IMR-90 (cell line): Measurements from ENCODE around the gene MEGF11. TPM values are rescaled to one million over a fixed set of nuclear protein-coding genes. Genes with fewer than 3 reads are reported as not detected.

ENCODE experiments used
- ATAC-seq: fragments of 200-7000 bp; cut with Tn5 transposase; 2 replicates; pipeline ENCODE4 v1.9.1; 2020; ENCODE audit warnings: low read depth, mild to moderate bottlenecking, moderate library complexity
- BruUV-seq: library from RNA; stranded (reverse); fragments of 400-500 nt; replicated peaks from 2 replicates; lab custom pipeline; 2021; lab: Mats Ljungman, UMichigan
- CTCF ChIA-PET: fragments of 300-600 bp; formaldehyde crosslinking; extraction: SDS; loops from one replicate; lab custom pipeline; 2021; ENCODE audit warnings: antibody characterized with exemption; lab: Yijun Ruan, JAX
- POLR2A ChIA-PET: fragments of 300-600 bp; sonication (Branson Sonifier 250); formaldehyde crosslinking; loops from one replicate; lab custom pipeline; 2022; ENCODE audit warnings: antibody characterized with exemption; ENCODE audit not compliant: unreplicated experiment; lab: Charles Lee
- DNase-seq: peaks from one replicate; pipeline ENCODE4 v3.0.0; 2013
- H2AFZ ChIP-seq: replicated peaks from 2 replicates; pipeline ENCODE3; 2013; ENCODE audit warnings: low read length, mild to moderate bottlenecking; ENCODE audit not compliant: poor library complexity
- H2AK5ac ChIP-seq: 2 replicates; pipeline ENCODE4 v1.6.1; 2013; ENCODE audit warnings: low read depth, low read length, inconsistent platforms
- H2AK9ac ChIP-seq: replicated peaks from 2 replicates; pipeline ENCODE3; 2013; ENCODE audit warnings: mild to moderate bottlenecking, low read depth, low read length, moderate library complexity; ENCODE audit not compliant: poor library complexity
- H2BK120ac ChIP-seq: 2 replicates; pipeline ENCODE4 v1.6.1; 2013; ENCODE audit warnings: low read depth, low read length, inconsistent platforms
- H2BK15ac ChIP-seq: 3 replicates; pipeline ENCODE4 v1.6.1; 2013; ENCODE audit warnings: low read depth, low read length, inconsistent platforms
- H2BK20ac ChIP-seq: 2 replicates; pipeline ENCODE4 v1.6.1; 2013; ENCODE audit warnings: low read depth, mild to moderate bottlenecking, inconsistent platforms, low read length, moderate library complexity
- H2BK5ac ChIP-seq: 2 replicates; pipeline ENCODE4 v1.6.1; 2013; ENCODE audit warnings: mild to moderate bottlenecking, low read depth, low read length, inconsistent platforms; ENCODE audit not compliant: poor library complexity, severe bottlenecking
- H3K14ac ChIP-seq: replicated peaks from 2 replicates; pipeline ENCODE4 v1.6.1; 2013; ENCODE audit warnings: low read depth, low read length, inconsistent platforms
- H3K18ac ChIP-seq: 2 replicates; pipeline ENCODE4 v1.6.1; 2013; ENCODE audit warnings: low read depth, low read length, control low read depth
- H3K23ac ChIP-seq: 2 replicates; pipeline ENCODE4 v1.6.1; 2013; ENCODE audit warnings: low read depth, low read length, inconsistent platforms
- H3K27ac ChIP-seq: 2 replicates; pipeline ENCODE4 v1.5.1; 2013; ENCODE audit warnings: mild to moderate bottlenecking, control low read depth, low read length; ENCODE audit not compliant: insufficient read depth
- H3K27me3 ChIP-seq: 2 replicates; pipeline ENCODE4 v1.6.1; 2013; ENCODE audit warnings: low read length; ENCODE audit not compliant: control insufficient read depth, insufficient read depth
- H3K36me3 ChIP-seq: 2 replicates; pipeline ENCODE4 v1.6.1; 2013; ENCODE audit warnings: low read length, mixed read lengths; ENCODE audit not compliant: control insufficient read depth, insufficient read depth
- H3K4ac ChIP-seq: 2 replicates; pipeline ENCODE4 v1.6.1; 2013; ENCODE audit warnings: low read depth, low read length, inconsistent platforms
- H3K4me1 ChIP-seq: 2 replicates; pipeline ENCODE4 v1.6.1; 2013; ENCODE audit warnings: low read length, mixed read lengths; ENCODE audit not compliant: control insufficient read depth, insufficient read depth
- H3K4me2 ChIP-seq: 2 replicates; pipeline ENCODE4 v1.6.1; 2013; ENCODE audit warnings: low read depth, mild to moderate bottlenecking, control low read depth, low read length, moderate library complexity
- H3K4me3 ChIP-seq: 2 replicates; pipeline ENCODE4 v1.5.1; 2013; ENCODE audit warnings: low read depth, mild to moderate bottlenecking, control low read depth, low read length, moderate library complexity; ENCODE audit not compliant: insufficient read depth
- H3K56ac ChIP-seq: 2 replicates; pipeline ENCODE4 v1.6.1; 2013; ENCODE audit warnings: low read length, inconsistent platforms; ENCODE audit not compliant: insufficient read depth; ENCODE audit errors: extremely low read depth
- H3K79me1 ChIP-seq, 2 experiments: 2 replicates each; pipeline ENCODE4 v1.6.1; 2013; ENCODE audit warnings: low read length in 2 of 2, inconsistent platforms in 1 of 2, low read depth in 1 of 2
- H3K9ac ChIP-seq: 2 replicates; pipeline ENCODE4 v1.6.1; 2013; ENCODE audit warnings: low read depth, low read length, control low read depth
- H3K9me1 ChIP-seq: 2 replicates; pipeline ENCODE4 v1.6.1; 2013; ENCODE audit warnings: low read length, inconsistent platforms; ENCODE audit not compliant: insufficient read depth
- H3K9me3 ChIP-seq: 2 replicates; pipeline ENCODE4 v1.6.1; 2013; ENCODE audit warnings: low read length; ENCODE audit not compliant: control insufficient read depth, insufficient read depth
- H4K20me1 ChIP-seq: 2 replicates; pipeline ENCODE4 v1.6.1; 2013; ENCODE audit warnings: low read length, inconsistent platforms; ENCODE audit not compliant: insufficient read depth
- H4K5ac ChIP-seq: 2 replicates; pipeline ENCODE4 v1.6.1; 2013; ENCODE audit warnings: mild to moderate bottlenecking, low read depth, low read length, control low read depth
- H4K8ac ChIP-seq, 2 experiments: 2 replicates each; pipeline ENCODE4 v1.6.1; 2013; ENCODE audit warnings: low read depth in 2 of 2, low read length in 2 of 2, control low read depth in 1 of 2, inconsistent platforms in 1 of 2
- H4K91ac ChIP-seq: 2 replicates; pipeline ENCODE4 v1.6.1; 2013; ENCODE audit warnings: low read depth, low read length, inconsistent platforms; ENCODE audit not compliant: insufficient read depth
- CEBPB ChIP-seq: IDR thresholded peaks from 2 replicates; pipeline ENCODE4 v1.6.1; 2012; ENCODE audit warnings: low read depth, low read length, improper control_type of control experiment
- MAFK ChIP-seq: IDR thresholded peaks from 2 replicates; pipeline ENCODE4 v1.6.1; 2012; ENCODE audit warnings: low read depth, low read length, improper control_type of control experiment
- MAZ ChIP-seq: IDR thresholded peaks from 2 replicates; pipeline ENCODE4 v1.6.1; 2012; ENCODE audit warnings: low read depth, mild to moderate bottlenecking, low read length, improper control_type of control experiment, moderate library complexity, borderline replicate concordance
- NFE2L2 ChIP-seq: fragments of 150-350 bp; IDR thresholded peaks from 2 replicates; pipeline ENCODE4 v1.6.1; 2016; ENCODE audit warnings: low read depth, mild to moderate bottlenecking, low read length
- POLR2A ChIP-seq: IDR thresholded peaks from 2 replicates; pipeline ENCODE4 v1.6.1; 2012; ENCODE audit warnings: mild to moderate bottlenecking, low read depth, low read length
- RCOR1 ChIP-seq: IDR thresholded peaks from 2 replicates; pipeline ENCODE4 v1.6.1; 2012; ENCODE audit warnings: mild to moderate bottlenecking, low read length, improper control_type of control experiment; ENCODE audit not compliant: insufficient replicate concordance
- WGBS, 2 experiments: methylation state at CpG; one replicate each; pipeline versions ENCODE4 v1.1.5 to v1.1.7; 2013; ENCODE audit warnings: missing lambda C conversion rate in 2 of 2; ENCODE audit not compliant: insufficient read length in 1 of 2; ENCODE audit errors: extremely low coverage in 2 of 2; 5-methylcytosine and 5-hydroxymethylcytosine counted together
- dilution Hi-C: fragments of 300-500 bp; cut with HindIII; formaldehyde crosslinking; loops from one replicate; pipeline ENCODE4 v1.14.3; 2018; ENCODE audit warnings: low sequenced_read_pairs; ENCODE audit not compliant: unreplicated experiment
- in situ Hi-C: fragments of 300-500 bp; cut with MboI; formaldehyde crosslinking; loops from 3 replicates; pipeline ENCODE4 v1.14.3; 2019; ENCODE audit warnings: low sequenced_read_pairs, inconsistent platforms, mixed read lengths
- intact Hi-C: fragments of 100-400 bp; cut with micrococcal nuclease; formaldehyde crosslinking; loops from 2 replicates; pipeline ENCODE4 v1.10.0; 2022
- polyA plus RNA-seq, 3 experiments: library from polyadenylated mRNA; depleted of rRNA; stranded (reverse); fragments of >200 nt; gene quantifications; 2 replicates each; pipeline ENCODE4 v1.2.3, GENCODE V29; 2012; ENCODE audit warnings: low replicate concordance in 1 of 3
- total RNA-seq: library from RNA; depleted of rRNA; stranded (reverse); fragments of >200 nt; gene quantifications from 2 replicates; pipeline ENCODE4 v1.2.3, GENCODE V29; 2012
- TF ChIP-seq, protein P1 (sequence below): conservative IDR thresholded peaks from 2 replicates; pipeline ENCODE4 v1.5.1; 2012; ENCODE audit warnings: mild to moderate bottlenecking, low read depth, low read length, improper control_type of control experiment

MEGF11 gene
- total and polyA plus RNA-seq, 2 of the 4 experiments (the other 2 are of a cell fraction): not detected

DNA sequence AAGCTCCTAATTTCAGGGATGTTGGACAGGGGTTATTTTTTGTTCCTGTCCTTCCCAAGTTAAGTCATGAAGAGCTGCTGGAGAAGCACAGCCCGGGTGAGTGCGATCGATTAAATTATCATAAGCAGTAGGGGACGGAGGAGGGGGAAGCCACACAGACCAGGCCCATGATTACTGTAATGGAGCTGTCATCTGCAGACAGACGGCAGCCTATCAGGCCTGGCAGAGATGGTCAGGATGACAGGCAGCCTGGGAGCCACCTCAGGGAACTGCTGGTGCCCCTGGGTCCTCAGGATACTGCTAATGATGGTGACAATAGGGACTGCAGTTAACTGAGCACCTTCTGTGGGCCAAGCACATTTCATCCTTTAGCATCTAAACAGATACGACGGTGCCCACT lies 236.6 kb downstream of the MEGF11 start:
- dilution Hi-C loops (no loop called here), in situ Hi-C loops (no loop called here), intact Hi-C loops (no loop called here)
- Histone ChIP-seq H4K5ac (no peak overlapping the region), H3K4ac (no peak overlapping the region), H3K27me3 (peaks cover 26% of the 10 kb centered on the region), H3K18ac (no peak overlapping the region), H3K4me3 (no peak overlapping the region), H3K23ac (no peak overlapping the region), H3K27ac (no peak overlapping the region), H3K36me3 (no peaks in the 10 kb centered on the region), H3K4me1 (no peaks in the 10 kb centered on the region), H2BK15ac (no peak overlapping the region), H3K9ac (no peak overlapping the region), H4K8ac (no peak overlapping the region), H3K14ac (no peak overlapping the region), H3K79me1 (no peaks in the 10 kb centered on the region), H3K4me2 (no peak overlapping the region), H2AFZ (no peak overlapping the region), H2BK120ac (no peak overlapping the region), H3K9me1 (no peaks in the 10 kb centered on the region; the same call in 1 of the 2 replicates), H4K20me1 (no peaks in the 10 kb centered on the region), H2AK5ac (no peak overlapping the region), H4K91ac (no peak overlapping the region), H3K56ac (no peak overlapping the region), H2AK9ac (no peak overlapping the region), H2BK20ac (no peak overlapping the region), H2BK5ac (no peak overlapping the region), H3K9me3 (no peaks in the 10 kb centered on the region)
- WGBS, 2 experiments: 31% methylated on average over 4 of the region's 7 CpGs; no CpG with 5 or more reads in 1 of the 2 experiments
- no peak for TF ChIP-seq NFE2L2
- no peak for TF ChIP-seq MAZ
- no peak for TF ChIP-seq RCOR1
- no peak for TF ChIP-seq MAFK
- TF ChIP-seq POLR2A: no peak
- TF ChIP-seq, protein P1, sequence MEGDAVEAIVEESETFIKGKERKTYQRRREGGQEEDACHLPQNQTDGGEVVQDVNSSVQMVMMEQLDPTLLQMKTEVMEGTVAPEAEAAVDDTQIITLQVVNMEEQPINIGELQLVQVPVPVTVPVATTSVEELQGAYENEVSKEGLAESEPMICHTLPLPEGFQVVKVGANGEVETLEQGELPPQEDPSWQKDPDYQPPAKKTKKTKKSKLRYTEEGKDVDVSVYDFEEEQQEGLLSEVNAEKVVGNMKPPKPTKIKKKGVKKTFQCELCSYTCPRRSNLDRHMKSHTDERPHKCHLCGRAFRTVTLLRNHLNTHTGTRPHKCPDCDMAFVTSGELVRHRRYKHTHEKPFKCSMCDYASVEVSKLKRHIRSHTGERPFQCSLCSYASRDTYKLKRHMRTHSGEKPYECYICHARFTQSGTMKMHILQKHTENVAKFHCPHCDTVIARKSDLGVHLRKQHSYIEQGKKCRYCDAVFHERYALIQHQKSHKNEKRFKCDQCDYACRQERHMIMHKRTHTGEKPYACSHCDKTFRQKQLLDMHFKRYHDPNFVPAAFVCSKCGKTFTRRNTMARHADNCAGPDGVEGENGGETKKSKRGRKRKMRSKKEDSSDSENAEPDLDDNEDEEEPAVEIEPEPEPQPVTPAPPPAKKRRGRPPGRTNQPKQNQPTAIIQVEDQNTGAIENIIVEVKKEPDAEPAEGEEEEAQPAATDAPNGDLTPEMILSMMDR: no peak
- no peak for TF ChIP-seq CEBPB
- POLR2A ChIA-PET: interaction anchor here (0.6 kb wide), 1 partner anchor 328 kb away, joined by 3 read pairs; no protein-coding TSS in a partner anchor
- DNase-seq (no peak), ATAC-seq (no peak)
- BruUV-seq: no TSS peak
- CTCF ChIA-PET: no interaction called here
